Stimulated activated CD4-positive, alpha-beta T cell treated with anti-CD3 and anti-CD28 coated beads, TNF-alpha, amount 100 ng/mL, for 4 hours (primary cell): ENCODE results near the gene OR5AU1.

Source experiments
- DNase-seq, 3 experiments: peaks; one replicate each; pipeline ENCODE4 v3.0.0-alpha.2; 2020; ENCODE audit warnings: low read depth in 3 of 3

The OR5AU1 gene

GRCh38 chr14:21107283-21107800 lies 48.5 kb downstream of the OR5AU1 start:
- DNase-seq = no peak

DNA sequence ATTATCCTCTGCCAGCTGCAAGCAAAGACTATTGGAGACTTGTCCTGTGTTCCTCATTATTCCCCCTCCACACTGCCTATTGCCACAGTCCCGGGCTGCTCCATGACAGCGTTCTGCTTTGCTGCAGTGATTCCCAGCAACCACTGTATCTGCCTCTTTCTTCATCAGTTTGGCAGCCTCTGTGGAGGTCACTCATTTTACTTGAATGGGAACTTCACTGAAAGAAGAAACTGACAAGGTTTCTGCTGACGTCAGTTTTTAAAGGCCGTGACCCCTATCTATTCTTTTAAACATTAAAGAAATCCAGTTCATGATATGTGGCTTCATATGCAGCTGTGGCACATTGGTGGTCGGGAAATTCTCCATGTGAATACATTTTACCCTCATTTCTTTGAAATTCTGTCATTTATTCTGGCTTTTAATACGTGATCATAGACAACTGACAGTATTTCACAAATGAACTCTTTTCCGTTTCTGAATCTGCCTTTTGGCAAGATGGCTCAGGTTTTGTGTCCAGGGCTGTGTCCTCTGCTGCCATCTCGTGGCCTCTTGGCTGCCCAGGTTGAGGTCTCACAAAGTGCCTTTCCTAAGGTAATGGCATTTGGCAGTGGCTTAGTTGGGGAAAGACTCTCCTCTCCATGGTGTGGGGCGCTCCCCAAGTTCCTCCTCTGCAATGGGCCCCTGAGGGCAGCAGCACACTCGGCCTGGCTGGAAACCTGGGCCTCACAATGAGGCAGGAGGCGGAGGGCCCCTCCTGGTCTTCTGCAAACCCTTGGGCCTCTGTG lies 49.2 kb downstream of the OR5AU1 start:
- peak in 2 of 3 experiments; percentile 50 to 62 for DNase-seq

DNA sequence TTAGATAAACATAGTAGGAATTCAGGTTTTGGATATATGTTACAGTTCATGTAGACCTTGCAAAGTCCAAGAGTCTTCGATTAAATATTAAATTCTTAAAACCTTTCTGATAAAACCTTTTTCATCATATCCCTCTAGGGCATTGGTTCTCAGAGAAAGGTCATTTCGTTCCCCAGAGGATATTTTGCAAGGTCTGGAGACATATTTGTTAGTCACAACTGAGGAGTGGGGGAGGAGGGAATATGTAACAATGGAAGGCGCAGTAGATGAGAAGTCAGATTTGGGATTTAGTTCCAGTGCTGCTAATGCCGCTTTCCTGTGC lies 49.7 kb downstream of the OR5AU1 start:
- DNase-seq = no peak

DNA sequence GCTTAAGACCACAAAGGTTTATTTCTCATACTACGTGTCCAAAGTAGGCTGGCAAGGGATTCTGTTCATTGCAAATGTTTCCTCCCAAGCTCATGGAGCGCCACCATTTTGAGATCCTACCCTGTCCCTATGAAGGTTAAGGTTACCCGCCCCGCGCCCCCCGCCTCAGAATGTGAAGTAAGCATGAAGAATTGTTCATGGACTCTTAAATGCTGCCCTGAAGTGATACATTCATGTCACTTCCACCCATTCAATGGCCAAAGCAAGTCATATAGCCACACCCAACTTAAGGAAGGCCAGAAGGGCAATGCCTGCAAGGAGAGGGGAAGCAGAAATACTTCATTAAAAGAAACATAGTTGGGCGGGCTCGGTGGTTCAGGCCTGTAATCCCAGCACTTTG lies 50.8 kb downstream of the OR5AU1 start:
- DNase-seq = no peak
